Vagina (tissue), 2 donors: ENCODE data around the gene LRGUK. TPM values are rescaled to one million over a fixed set of nuclear protein-coding genes. Genes with fewer than 3 reads are reported as not detected.
"Not testable (repeated sequence)": the region's sequence is repeated elsewhere in the genome, so short reads cannot be mapped to it uniquely, and the experiment has no call there.

ENCODE experiments used
- DNase-seq, 2 donors: peaks; one replicate each; pipeline ENCODE4 v3.0.0-alpha.2; 2017; ENCODE audit errors: extremely low spot score in 2 of 2
- H3K27ac ChIP-seq: fragments of 200-600 bp; sonication (generic); one replicate; pipeline ENCODE4 v1.5.1; 2019
- H3K27me3 ChIP-seq: fragments of 200-600 bp; sonication (generic); one replicate; pipeline ENCODE4 v1.5.1; 2019
- H3K36me3 ChIP-seq, 2 donors: fragments of 200-600 bp; sonication (generic); one replicate each; pipeline ENCODE4 v1.5.1; 2017 to 2019
- H3K4me1 ChIP-seq: fragments of 200-600 bp; sonication (generic); one replicate; pipeline ENCODE4 v1.5.1; 2019
- H3K4me3 ChIP-seq, 2 donors: fragments of 200-600 bp; sonication (generic); 1 replicate in 1 of 2; 2 replicates in 1 of 2; pipeline ENCODE4 v1.5.1; 2016 to 2019
- H3K9me3 ChIP-seq: fragments of 200-600 bp; sonication (generic); one replicate; pipeline ENCODE4 v1.5.1; 2019
- POLR2A ChIP-seq, 2 donors: fragments of 450-650 bp; IDR thresholded peaks; one replicate each; pipeline ENCODE4 v1.6.1; 2017; ENCODE audit warnings: antibody characterized with exemption in 2 of 2, mild to moderate bottlenecking in 2 of 2, moderate library complexity in 2 of 2
- POLR2AphosphoS5 ChIP-seq, 2 donors: sonication (generic); formaldehyde crosslinking; IDR thresholded peaks; one replicate each; pipeline ENCODE4 v1.9.0; 2017; ENCODE audit warnings: antibody characterized with exemption in 2 of 2, mild to moderate bottlenecking in 2 of 2, low read depth in 1 of 2; ENCODE audit not compliant: insufficient read depth in 1 of 2
- intact Hi-C: fragments of 100-400 bp; cut with DNase I; formaldehyde crosslinking; loops from one replicate; pipeline ENCODE4 v1.15.1; 2023
- total RNA-seq: library from RNA; depleted of rRNA; stranded (reverse); fragments of >200 nt; gene quantifications from one replicate; pipeline ENCODE4 v1.2.3, GENCODE V29; 2016
- TF ChIP-seq, protein P1 (sequence below), 3 experiments: fragments of 450-650 bp in 2 of 3; fragments of 200-600 bp in 1 of 3; sonication (generic) in 1 of 3; IDR thresholded peaks; one replicate each; pipeline ENCODE4 v1.5.1; 2017 to 2019; ENCODE audit warnings: antibody characterized with exemption in 3 of 3, mild to moderate bottlenecking in 2 of 3, moderate library complexity in 2 of 3

The LRGUK gene
- total RNA-seq, 1 donor from 2014 or later, result 2.9 TPM

DNA sequence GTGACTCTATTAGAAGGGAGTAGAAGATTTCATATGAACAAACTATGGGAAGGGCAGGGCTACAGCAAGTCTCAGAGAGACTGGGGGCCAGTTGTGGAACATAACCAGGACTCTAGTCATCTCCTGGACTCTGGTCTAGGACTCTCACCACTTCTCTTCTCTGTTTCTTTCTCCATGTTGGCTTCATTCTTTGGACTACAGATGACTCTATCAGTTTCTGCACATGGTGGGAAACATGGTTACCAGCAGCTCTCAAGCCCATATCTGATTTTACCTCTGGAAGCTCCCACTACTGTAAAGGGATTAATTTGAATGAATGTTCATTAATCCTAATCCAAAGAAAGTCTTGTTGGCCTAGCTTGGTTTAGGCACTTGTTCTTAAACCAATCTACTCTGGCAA lies 84.7 kb downstream of the LRGUK start:
- no peaks in the 10 kb centered on the region for H3K4me1 ChIP-seq
- H3K4me3 ChIP-seq, result no peak overlapping the region
- H3K27me3 ChIP-seq, result no peaks in the 10 kb centered on the region
- DNase-seq, result no peak
- no peaks in the 10 kb centered on the region for H3K9me3 ChIP-seq
- no peaks in the 10 kb centered on the region for H3K36me3 ChIP-seq
- intact Hi-C loops, result no loop called here
- H3K27ac ChIP-seq, result no peak overlapping the region
- TF ChIP-seq POLR2AphosphoS5 (IDR thresholded peaks at IDR 0.05; ENCODE audit: insufficient read depth in 1 of 2, low read depth in 1 of 2) (no peak), POLR2A (IDR thresholded peaks at IDR 0.05) (no peak)
- TF ChIP-seq, protein P1, sequence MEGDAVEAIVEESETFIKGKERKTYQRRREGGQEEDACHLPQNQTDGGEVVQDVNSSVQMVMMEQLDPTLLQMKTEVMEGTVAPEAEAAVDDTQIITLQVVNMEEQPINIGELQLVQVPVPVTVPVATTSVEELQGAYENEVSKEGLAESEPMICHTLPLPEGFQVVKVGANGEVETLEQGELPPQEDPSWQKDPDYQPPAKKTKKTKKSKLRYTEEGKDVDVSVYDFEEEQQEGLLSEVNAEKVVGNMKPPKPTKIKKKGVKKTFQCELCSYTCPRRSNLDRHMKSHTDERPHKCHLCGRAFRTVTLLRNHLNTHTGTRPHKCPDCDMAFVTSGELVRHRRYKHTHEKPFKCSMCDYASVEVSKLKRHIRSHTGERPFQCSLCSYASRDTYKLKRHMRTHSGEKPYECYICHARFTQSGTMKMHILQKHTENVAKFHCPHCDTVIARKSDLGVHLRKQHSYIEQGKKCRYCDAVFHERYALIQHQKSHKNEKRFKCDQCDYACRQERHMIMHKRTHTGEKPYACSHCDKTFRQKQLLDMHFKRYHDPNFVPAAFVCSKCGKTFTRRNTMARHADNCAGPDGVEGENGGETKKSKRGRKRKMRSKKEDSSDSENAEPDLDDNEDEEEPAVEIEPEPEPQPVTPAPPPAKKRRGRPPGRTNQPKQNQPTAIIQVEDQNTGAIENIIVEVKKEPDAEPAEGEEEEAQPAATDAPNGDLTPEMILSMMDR (IDR thresholded peaks at IDR 0.05), result no peak

DNA sequence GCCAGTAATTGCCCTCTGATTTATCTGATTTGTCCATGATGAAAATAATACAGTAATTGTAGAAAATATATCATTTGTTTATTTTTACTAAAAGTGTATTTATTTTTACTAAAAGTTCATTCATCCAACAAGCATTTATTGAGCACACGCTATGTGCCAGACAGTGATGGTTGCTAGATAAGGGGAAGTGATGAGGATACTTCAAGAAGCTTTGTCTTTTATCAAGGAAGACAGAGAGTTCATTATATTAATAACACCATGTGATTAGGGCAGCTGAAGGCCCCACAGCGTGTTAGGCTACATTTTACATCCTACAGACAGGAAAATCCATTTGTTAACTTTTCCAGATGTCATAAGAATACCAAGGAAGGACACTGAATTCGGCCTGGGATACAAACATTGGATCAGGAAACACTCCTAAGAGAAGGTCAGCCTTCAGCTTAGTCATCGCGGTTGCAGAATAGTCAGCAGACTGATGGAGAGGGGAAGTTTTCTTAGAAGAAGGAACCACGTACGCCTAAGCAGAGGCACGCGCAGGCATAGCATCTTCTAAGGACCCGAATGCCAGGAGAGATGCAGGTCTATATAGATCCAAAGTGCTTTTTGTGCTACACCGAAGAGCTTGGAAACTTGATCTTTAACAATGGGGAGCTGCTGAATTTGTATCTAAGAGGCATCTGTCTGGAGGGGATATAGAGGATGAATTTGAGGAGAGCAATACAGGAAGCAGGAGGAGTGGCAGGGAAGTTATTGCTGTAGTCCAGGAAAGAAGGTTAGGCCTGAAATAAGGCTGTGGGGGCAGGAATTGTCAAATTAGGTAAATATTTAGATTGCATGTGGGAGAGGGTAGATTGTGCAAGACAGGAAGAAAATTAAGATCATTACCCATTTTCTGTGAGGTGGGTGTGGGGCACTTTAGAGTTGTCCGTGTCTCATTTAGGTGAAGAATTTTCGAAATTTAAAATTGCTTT lies 85.7 kb downstream of the LRGUK start:
- TF ChIP-seq, protein P1 (IDR thresholded peaks at IDR 0.05), result no peak
- TF ChIP-seq POLR2A (IDR thresholded peaks at IDR 0.05) (no peak), POLR2AphosphoS5 (IDR thresholded peaks at IDR 0.05; ENCODE audit: insufficient read depth in 1 of 2, low read depth in 1 of 2) (no peak)
- DNase-seq, result no peak
- no peak overlapping the region for H3K27ac ChIP-seq
- H3K4me3 ChIP-seq, result no peak overlapping the region
- intact Hi-C loops, result no loop called here
- no peaks in the 10 kb centered on the region for H3K27me3 ChIP-seq
- no peaks in the 10 kb centered on the region for H3K9me3 ChIP-seq
- H3K36me3 ChIP-seq, result no peaks in the 10 kb centered on the region
- no peaks in the 10 kb centered on the region for H3K4me1 ChIP-seq

DNA sequence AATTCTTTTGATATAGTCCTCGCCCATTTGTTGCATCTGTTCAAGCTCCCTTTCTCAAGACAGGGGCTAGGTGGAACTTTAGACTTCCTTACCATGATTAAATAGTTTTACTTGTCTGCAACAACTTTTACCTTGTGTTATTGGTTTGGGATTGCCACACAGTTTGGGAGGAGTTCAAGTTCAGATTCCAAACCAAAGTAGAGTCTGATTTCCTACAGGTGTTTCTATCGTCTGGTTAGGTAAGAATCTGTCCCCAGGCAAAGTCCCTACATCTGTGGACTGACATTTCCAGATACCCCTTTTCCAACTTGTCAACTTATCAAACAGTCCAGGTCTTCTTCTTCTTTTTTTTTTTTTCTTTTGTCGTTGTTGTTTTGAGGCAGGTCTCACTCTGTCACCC lies 93.1 kb downstream of the LRGUK start:
- no peak for TF ChIP-seq POLR2A (IDR thresholded peaks at IDR 0.05)
- TF ChIP-seq, protein P1 (IDR thresholded peaks at IDR 0.05), result no peak
- TF ChIP-seq POLR2AphosphoS5 (IDR thresholded peaks at IDR 0.05; ENCODE audit: insufficient read depth in 1 of 2, low read depth in 1 of 2), result no peak
- Histone ChIP-seq H3K27ac (no peak overlapping the region), H3K36me3 (no peaks in the 10 kb centered on the region), H3K9me3 (no peaks in the 10 kb centered on the region), H3K4me1 (no peaks in the 10 kb centered on the region), H3K4me3 (no peak overlapping the region), H3K27me3 (no peaks in the 10 kb centered on the region)
- intact Hi-C loops, result no loop called here
- DNase-seq, result no peak

DNA sequence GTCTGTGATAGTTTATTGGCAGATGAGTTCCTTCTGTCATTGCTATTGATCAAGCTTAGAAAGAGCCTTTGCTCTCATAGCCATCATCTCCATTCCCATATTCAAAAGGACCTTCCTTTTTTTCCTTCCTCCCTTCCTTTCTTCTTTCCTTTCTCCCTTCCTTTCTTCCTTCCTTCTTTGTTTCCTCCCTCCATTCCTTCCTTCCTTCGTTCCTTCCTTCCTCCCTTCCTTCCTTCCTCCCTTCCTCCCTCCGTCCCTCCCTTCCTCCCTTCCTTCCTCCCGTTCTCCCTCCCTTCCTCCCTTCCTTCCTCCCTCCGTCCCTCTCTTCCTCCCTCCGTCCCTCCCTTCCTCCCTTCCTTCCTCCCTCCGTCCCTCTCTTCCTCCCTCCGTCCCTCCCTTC lies 104.2 kb downstream of the LRGUK start:
- H3K9me3 ChIP-seq, H3K27ac ChIP-seq, H3K36me3 ChIP-seq, H3K4me1 ChIP-seq, H3K27me3 ChIP-seq, intact Hi-C loops, H3K4me3 ChIP-seq, DNase-seq: not testable (repeated sequence)

DNA sequence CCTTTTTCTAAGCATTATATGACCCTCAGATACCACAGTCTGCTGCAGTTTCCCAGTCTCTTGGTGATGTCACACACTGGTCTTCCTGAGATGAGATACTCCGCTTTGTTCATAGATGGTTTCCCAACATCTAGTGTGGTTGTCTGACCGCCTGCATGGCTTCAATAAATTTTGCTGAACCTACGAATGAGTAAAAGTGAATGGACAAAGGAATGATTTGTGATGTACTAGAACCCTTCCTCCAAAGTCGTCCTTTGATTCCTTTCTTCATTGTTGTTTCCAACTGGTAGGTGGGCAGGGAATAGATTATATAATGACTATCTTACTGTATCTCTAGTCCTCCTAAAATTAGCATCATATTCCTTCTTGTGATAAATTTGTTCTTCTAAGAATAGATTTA lies 107.1 kb downstream of the LRGUK start:
- Histone ChIP-seq H3K4me1 (no peaks in the 10 kb centered on the region), H3K9me3 (peaks cover 5% of the 10 kb centered on the region), H3K4me3 (no peak overlapping the region), H3K27me3 (no peaks in the 10 kb centered on the region), H3K27ac (no peak overlapping the region), H3K36me3 (no peaks in the 10 kb centered on the region)
- DNase-seq, result no peak
- intact Hi-C loops, result no loop called here
- TF ChIP-seq POLR2AphosphoS5 (IDR thresholded peaks at IDR 0.05; ENCODE audit: insufficient read depth in 1 of 2, low read depth in 1 of 2) (no peak), POLR2A (IDR thresholded peaks at IDR 0.05) (no peak)
- TF ChIP-seq, protein P1 (IDR thresholded peaks at IDR 0.05), result no peak
